Tibial artery (tissue), 4 donors: ENCODE data around the gene LUC7L.
"Not testable (repeated sequence)": the region's sequence is repeated elsewhere in the genome, so short reads cannot be mapped to it uniquely, and the experiment has no call there.

Source experiments
- DNase-seq, 2 donors: peaks; one replicate each; pipeline ENCODE4 v3.0.0-alpha.2; 2019
- H3K27ac ChIP-seq, 2 donors: fragments of 200-600 bp; sonication (generic) in 1 of 2; 1 replicate in 1 of 2; 2 replicates in 1 of 2; pipeline ENCODE4 v1.5.1; 2018 to 2019; ENCODE audit warnings: mild to moderate bottlenecking in 1 of 2
- H3K27me3 ChIP-seq, 2 donors: fragments of 200-600 bp; sonication (generic) in 1 of 2; one replicate each; pipeline versions ENCODE4 v1.5.1 to v1.6.0; 2016 to 2019
- H3K36me3 ChIP-seq, 3 donors: fragments of 200-600 bp; sonication (generic) in 2 of 3; one replicate each; pipeline ENCODE4 v1.5.1; 2016 to 2019; ENCODE audit warnings: mild to moderate bottlenecking in 2 of 3
- H3K4me1 ChIP-seq, 4 donors: fragments of 200-600 bp; sonication (generic) in 2 of 4; 1 replicate in 3 of 4; 2 replicates in 1 of 4; pipeline ENCODE4 v1.5.1; 2016 to 2019
- H3K4me3 ChIP-seq, 2 donors: fragments of 200-600 bp; sonication (generic) in 1 of 2; 1 replicate in 1 of 2; 2 replicates in 1 of 2; pipeline ENCODE4 v1.5.1; 2018 to 2019; ENCODE audit warnings: mild to moderate bottlenecking in 2 of 2
- H3K9me3 ChIP-seq, 3 donors: fragments of 200-600 bp; sonication (generic) in 1 of 3; one replicate each; pipeline ENCODE4 v1.5.1; 2016 to 2019
- intact Hi-C: fragments of 100-400 bp; cut with DNase I; formaldehyde crosslinking; loops from one replicate; pipeline ENCODE4 v1.15.0; 2023; ENCODE audit warnings: low total_unique reads
- TF ChIP-seq, protein P1 (sequence below), 2 experiments: fragments of 200-600 bp in 1 of 2; fragments of 450-650 bp in 1 of 2; IDR thresholded peaks; one replicate each; pipeline ENCODE4 v1.5.1; 2017 to 2019; ENCODE audit warnings: antibody characterized with exemption in 2 of 2, mild to moderate bottlenecking in 1 of 2, moderate library complexity in 1 of 2

The LUC7L gene

GRCh38 chr16:177981-178667 is 51.1 kb downstream of the LUC7L start:
- no peak overlapping the region for H3K27ac ChIP-seq
- TF ChIP-seq, protein P1, sequence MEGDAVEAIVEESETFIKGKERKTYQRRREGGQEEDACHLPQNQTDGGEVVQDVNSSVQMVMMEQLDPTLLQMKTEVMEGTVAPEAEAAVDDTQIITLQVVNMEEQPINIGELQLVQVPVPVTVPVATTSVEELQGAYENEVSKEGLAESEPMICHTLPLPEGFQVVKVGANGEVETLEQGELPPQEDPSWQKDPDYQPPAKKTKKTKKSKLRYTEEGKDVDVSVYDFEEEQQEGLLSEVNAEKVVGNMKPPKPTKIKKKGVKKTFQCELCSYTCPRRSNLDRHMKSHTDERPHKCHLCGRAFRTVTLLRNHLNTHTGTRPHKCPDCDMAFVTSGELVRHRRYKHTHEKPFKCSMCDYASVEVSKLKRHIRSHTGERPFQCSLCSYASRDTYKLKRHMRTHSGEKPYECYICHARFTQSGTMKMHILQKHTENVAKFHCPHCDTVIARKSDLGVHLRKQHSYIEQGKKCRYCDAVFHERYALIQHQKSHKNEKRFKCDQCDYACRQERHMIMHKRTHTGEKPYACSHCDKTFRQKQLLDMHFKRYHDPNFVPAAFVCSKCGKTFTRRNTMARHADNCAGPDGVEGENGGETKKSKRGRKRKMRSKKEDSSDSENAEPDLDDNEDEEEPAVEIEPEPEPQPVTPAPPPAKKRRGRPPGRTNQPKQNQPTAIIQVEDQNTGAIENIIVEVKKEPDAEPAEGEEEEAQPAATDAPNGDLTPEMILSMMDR (IDR thresholded peaks at IDR 0.05), result no peak
- no peak for DNase-seq
- peaks cover 10 to 25% (median 19%) of the 10 kb centered on the region in 4 donors for H3K4me1 ChIP-seq
- H3K4me3 ChIP-seq, result no peak overlapping the region
- no peaks in the 10 kb centered on the region for H3K36me3 ChIP-seq
- peaks cover 0 to 67% of the 10 kb centered on the region in 2 donors for H3K27me3 ChIP-seq
- H3K9me3 ChIP-seq, result no peaks in the 10 kb centered on the region
- intact Hi-C loops, result no loop called here

DNA sequence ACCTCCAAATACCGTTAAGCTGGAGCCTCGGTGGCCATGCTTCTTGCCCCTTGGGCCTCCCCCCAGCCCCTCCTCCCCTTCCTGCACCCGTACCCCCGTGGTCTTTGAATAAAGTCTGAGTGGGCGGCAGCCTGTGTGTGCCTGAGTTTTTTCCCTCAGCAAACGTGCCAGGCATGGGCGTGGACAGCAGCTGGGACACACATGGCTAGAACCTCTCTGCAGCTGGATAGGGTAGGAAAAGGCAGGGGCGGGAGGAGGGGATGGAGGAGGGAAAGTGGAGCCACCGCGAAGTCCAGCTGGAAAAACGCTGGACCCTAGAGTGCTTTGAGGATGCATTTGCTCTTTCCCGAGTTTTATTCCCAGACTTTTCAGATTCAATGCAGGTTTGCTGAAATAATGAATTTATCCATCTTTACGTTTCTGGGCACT is 51.8 kb downstream of the LUC7L start:
- Histone ChIP-seq H3K27ac (no peak overlapping the region), H3K4me1 (peaks cover 10 to 25% (median 19%) of the 10 kb centered on the region in 4 donors), H3K9me3 (no peaks in the 10 kb centered on the region), H3K36me3 (no peaks in the 10 kb centered on the region), H3K4me3 (no peak overlapping the region), H3K27me3 (peaks cover 0 to 67% of the 10 kb centered on the region in 2 donors)
- intact Hi-C loops, result no loop called here
- TF ChIP-seq, protein P1 (IDR thresholded peaks at IDR 0.05), result no peak
- DNase-seq, result no peak

DNA sequence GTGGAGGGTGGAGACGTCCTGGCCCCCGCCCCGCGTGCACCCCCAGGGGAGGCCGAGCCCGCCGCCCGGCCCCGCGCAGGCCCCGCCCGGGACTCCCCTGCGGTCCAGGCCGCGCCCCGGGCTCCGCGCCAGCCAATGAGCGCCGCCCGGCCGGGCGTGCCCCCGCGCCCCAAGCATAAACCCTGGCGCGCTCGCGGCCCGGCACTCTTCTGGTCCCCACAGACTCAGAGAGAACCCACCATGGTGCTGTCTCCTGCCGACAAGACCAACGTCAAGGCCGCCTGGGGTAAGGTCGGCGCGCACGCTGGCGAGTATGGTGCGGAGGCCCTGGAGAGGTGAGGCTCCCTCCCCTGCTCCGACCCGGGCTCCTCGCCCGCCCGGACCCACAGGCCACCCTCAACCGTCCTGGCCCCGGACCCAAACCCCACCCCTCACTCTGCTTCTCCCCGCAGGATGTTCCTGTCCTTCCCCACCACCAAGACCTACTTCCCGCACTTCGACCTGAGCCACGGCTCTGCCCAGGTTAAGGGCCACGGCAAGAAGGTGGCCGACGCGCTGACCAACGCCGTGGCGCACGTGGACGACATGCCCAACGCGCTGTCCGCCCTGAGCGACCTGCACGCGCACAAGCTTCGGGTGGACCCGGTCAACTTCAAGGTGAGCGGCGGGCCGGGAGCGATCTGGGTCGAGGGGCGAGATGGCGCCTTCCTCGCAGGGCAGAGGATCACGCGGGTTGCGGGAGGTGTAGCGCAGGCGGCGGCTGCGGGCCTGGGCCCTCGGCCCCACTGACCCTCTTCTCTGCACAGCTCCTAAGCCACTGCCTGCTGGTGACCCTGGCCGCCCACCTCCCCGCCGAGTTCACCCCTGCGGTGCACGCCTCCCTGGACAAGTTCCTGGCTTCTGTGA is 52.5 kb downstream of the LUC7L start, which contains the start of gene HBA1:
TSS of gene HBA1 (plus strand) at position 204 of the 906 bp plus-strand sequence. CDS start at position 241, 37 bp downstream.
- H3K9me3 ChIP-seq, H3K36me3 ChIP-seq, intact Hi-C loops, H3K27ac ChIP-seq, H3K4me3 ChIP-seq, DNase-seq: not testable (repeated sequence)
- Histone ChIP-seq H3K27me3 (peaks cover 0 to 69% of the 10 kb centered on the region in 2 donors), H3K4me1 (peaks cover 10 to 24% (median 19%) of the 10 kb centered on the region in 4 donors)

DNA sequence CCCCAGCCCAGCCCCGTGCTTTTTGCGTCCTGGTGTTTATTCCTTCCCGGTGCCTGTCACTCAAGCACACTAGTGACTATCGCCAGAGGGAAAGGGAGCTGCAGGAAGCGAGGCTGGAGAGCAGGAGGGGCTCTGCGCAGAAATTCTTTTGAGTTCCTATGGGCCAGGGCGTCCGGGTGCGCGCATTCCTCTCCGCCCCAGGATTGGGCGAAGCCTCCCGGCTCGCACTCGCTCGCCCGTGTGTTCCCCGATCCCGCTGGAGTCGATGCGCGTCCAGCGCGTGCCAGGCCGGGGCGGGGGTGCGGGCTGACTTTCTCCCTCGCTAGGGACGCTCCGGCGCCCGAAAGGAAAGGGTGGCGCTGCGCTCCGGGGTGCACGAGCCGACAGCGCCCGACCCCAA is 53.2 kb downstream of the LUC7L start:
- intact Hi-C loops, DNase-seq, H3K36me3 ChIP-seq, H3K9me3 ChIP-seq, H3K27ac ChIP-seq, H3K4me3 ChIP-seq: not testable (repeated sequence)
- Histone ChIP-seq H3K4me1 (peaks cover 5 to 18% (median 14%) of the 10 kb centered on the region in 4 donors), H3K27me3 (peaks cover 0 to 73% of the 10 kb centered on the region in 2 donors)

DNA sequence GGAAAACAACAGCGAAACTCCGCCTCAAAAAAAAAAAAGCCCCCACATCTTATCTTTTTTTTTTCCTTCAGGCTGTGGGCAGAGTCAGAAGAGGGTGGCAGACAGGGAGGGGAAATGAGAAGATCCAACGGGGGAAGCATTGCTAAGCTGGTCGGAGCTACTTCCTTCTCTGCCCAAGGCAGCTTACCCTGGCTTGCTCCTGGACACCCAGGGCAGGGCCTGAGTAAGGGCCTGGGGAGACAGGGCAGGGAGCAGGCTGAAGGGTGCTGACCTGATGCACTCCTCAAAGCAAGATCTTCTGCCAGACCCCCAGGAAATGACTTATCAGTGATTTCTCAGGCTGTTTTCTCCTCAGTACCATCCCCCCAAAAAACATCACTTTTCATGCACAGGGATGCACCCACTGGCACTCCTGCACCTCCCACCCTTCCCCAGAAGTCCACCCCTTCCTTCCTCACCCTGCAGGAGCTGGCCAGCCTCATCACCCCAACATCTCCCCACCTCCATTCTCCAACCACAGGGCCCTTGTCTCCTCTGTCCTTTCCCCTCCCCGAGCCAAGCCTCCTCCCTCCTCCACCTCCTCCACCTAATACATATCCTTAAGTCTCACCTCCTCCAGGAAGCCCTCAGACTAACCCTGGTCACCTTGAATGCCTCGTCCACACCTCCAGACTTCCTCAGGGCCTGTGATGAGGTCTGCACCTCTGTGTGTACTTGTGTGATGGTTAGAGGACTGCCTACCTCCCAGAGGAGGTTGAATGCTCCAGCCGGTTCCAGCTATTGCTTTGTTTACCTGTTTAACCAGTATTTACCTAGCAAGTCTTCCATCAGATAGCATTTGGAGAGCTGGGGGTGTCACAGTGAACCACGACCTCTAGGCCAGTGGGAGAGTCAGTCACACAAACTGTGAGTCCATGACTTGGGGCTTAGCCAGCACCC is 54.0 kb downstream of the LUC7L start:
- no peak overlapping the region for H3K27ac ChIP-seq
- intact Hi-C loops, result no loop called here
- peaks cover 0 to 10% (median 6%) of the 10 kb centered on the region in 4 donors for H3K4me1 ChIP-seq
- no peak overlapping the region for H3K4me3 ChIP-seq
- H3K27me3 ChIP-seq, result peaks cover 0 to 73% of the 10 kb centered on the region in 2 donors
- DNase-seq, result no peak
- no peaks in the 10 kb centered on the region for H3K36me3 ChIP-seq
- TF ChIP-seq, protein P1 (IDR thresholded peaks at IDR 0.05), result no peak
- H3K9me3 ChIP-seq, result no peaks in the 10 kb centered on the region

DNA sequence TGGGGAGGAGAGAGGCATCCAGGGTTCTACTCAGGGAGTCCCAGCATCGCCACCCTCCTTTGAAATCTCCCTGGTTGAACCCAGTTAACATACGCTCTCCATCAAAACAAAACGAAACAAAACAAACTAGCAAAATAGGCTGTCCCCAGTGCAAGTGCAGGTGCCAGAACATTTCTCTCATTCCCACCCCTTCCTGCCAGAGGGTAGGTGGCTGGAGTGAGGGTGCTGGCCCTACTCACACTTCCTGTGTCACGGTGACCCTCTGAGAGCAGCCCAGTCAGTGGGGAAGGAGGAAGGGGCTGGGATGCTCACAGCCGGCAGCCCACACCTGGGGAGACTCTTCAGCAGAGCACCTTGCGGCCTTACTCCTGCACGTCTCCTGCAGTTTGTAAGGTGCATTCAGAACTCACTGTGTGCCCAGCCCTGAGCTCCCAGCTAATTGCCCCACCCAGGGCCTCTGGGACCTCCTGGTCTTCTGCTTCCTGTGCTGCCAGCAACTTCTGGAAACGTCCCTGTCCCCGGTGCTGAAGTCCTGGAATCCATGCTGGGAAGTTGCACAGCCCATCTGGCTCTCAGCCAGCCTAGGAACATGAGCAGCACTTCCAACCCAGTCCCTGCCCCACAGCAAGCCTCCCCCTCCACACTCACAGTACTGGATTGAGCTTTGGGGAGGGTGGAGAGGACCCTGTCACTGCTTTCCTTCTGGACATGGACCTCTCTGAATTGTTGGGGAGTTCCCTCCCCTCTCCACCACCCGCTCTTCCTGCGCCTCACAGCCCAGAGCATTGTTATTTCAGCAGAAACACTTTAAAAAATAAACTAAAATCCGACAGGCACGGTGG is 55.1 kb downstream of the LUC7L start:
- H3K9me3 ChIP-seq, intact Hi-C loops, H3K4me1 ChIP-seq, H3K36me3 ChIP-seq, H3K4me3 ChIP-seq, DNase-seq, H3K27ac ChIP-seq: not testable (repeated sequence)
- H3K27me3 ChIP-seq, result peaks cover 0 to 70% of the 10 kb centered on the region in 2 donors

DNA sequence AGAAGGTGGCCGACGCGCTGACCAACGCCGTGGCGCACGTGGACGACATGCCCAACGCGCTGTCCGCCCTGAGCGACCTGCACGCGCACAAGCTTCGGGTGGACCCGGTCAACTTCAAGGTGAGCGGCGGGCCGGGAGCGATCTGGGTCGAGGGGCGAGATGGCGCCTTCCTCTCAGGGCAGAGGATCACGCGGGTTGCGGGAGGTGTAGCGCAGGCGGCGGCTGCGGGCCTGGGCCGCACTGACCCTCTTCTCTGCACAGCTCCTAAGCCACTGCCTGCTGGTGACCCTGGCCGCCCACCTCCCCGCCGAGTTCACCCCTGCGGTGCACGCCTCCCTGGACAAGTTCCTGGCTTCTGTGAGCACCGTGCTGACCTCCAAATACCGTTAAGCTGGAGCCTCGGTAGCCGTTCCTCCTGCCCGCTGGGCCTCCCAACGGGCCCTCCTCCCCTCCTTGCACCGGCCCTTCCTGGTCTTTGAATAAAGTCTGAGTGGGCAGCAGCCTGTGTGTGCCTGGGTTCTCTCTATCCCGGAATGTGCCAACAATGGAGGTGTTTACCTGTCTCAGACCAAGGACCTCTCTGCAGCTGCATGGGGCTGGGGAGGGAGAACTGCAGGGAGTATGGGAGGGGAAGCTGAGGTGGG is 55.9 kb downstream of the LUC7L start:
- H3K4me3 ChIP-seq, result not testable (repeated sequence)
- H3K27me3 ChIP-seq, result peaks cover 0 to 70% of the 10 kb centered on the region in 2 donors

GRCh38 chr16:172374-172941 is 56.8 kb downstream of the LUC7L start, which contains the start of gene HBA2:
Gene HBA2 (plus strand): TSS chr16:172876. CDS start chr16:172913, 37 bp downstream.
- H3K27ac ChIP-seq, intact Hi-C loops, H3K4me3 ChIP-seq, H3K36me3 ChIP-seq, H3K9me3 ChIP-seq, H3K4me1 ChIP-seq, DNase-seq: not testable (repeated sequence)
- H3K27me3 ChIP-seq, result peaks cover 0 to 70% of the 10 kb centered on the region in 2 donors

More for the DNA sequence above, 55.9 kb downstream of the LUC7L start:
- H3K36me3 ChIP-seq, intact Hi-C loops, H3K4me1 ChIP-seq, DNase-seq, H3K27ac ChIP-seq, H3K9me3 ChIP-seq: not testable (repeated sequence)
